GM12878 (cell line): ENCODE measurements around the gene CSDE1. TPM values are rescaled to one million over a fixed set of nuclear protein-coding genes. Genes with fewer than 3 reads are reported as not detected.

Source experiments
- ATAC-seq: fragments of 200-7000 bp; cut with Tn5 transposase; 3 replicates; pipeline ENCODE4 v1.9.1; 2020; ENCODE audit warnings: mild to moderate bottlenecking, moderate library complexity
- BruUV-seq: library from RNA; stranded (reverse); fragments of 400-500 nt; replicated peaks from 2 replicates; lab custom pipeline; 2021; lab: Mats Ljungman, UMichigan
- CTCF ChIA-PET: fragments of 300-600 bp; sonication (Branson Sonifier 250); formaldehyde crosslinking; extraction: SDS; loops from one replicate; lab custom pipeline; 2021; ENCODE audit warnings: inconsistent platforms; lab: Yijun Ruan, JAX
- POLR2A ChIA-PET: fragments of 350-600 bp; formaldehyde crosslinking; extraction: SDS; loops from one replicate; lab custom pipeline; 2021; ENCODE audit warnings: inconsistent platforms; lab: Charles Lee
- RAD21 ChIA-PET: fragments of 300-600 bp; sonication (Branson Sonifier 250); formaldehyde crosslinking; loops from one replicate; lab custom pipeline; 2023; ENCODE audit warnings: antibody characterized with exemption; ENCODE audit not compliant: unreplicated experiment; lab: Charles Lee
- SMC1A ChIA-PET: fragments of 300-600 bp; sonication (Branson Sonifier 250); formaldehyde crosslinking; loops from one replicate; lab custom pipeline; 2023; ENCODE audit not compliant: unreplicated experiment, uncharacterized antibody; lab: Charles Lee
- DNase-seq: peaks from one replicate; pipeline ENCODE4 v3.0.0-alpha.2; 2011; ENCODE audit warnings: low read depth, low spot score
- FAIRE-seq: peaks from 3 replicates; lab custom pipeline; 2011; peaks lifted over from hg19 to GRCh38; lab: Jason Lieb, UNC
- H2AFZ ChIP-seq: 2 replicates; pipeline ENCODE4 v1.6.0; 2011; ENCODE audit warnings: low read depth, low read length, control low read depth; ENCODE audit not compliant: control insufficient read depth
- H3K27ac ChIP-seq: 2 replicates; pipeline ENCODE4 v1.5.1; 2011; ENCODE audit warnings: control low read depth; ENCODE audit not compliant: control insufficient read depth, insufficient read depth
- H3K27me3 ChIP-seq, 2 experiments: replicated peaks in 1 of 2; 2 replicates each; pipeline versions ENCODE4 v1.6.0 to v1.6.1; 2011; ENCODE audit warnings: low read length in 1 of 2; ENCODE audit not compliant: control insufficient read depth in 2 of 2, insufficient read depth in 2 of 2
- H3K36me3 ChIP-seq, 2 experiments: 2 replicates each; pipeline ENCODE4 v1.5.1; 2011; ENCODE audit warnings: low read length in 1 of 2; ENCODE audit not compliant: control insufficient read depth in 2 of 2, insufficient read depth in 2 of 2
- H3K4me1 ChIP-seq: 2 replicates; pipeline ENCODE4 v1.6.1; 2011; ENCODE audit warnings: mild to moderate bottlenecking, low read length, moderate library complexity, mixed read lengths; ENCODE audit not compliant: control insufficient read depth, insufficient read depth
- H3K4me2 ChIP-seq: 2 replicates; pipeline ENCODE4 v1.6.0; 2011; ENCODE audit warnings: control low read depth; ENCODE audit not compliant: control insufficient read depth, insufficient read depth
- H3K4me3 ChIP-seq: fragments of 200-600 bp; sonication (generic); 2 replicates; pipeline ENCODE4 v1.5.1; 2016
- H3K79me2 ChIP-seq: 2 replicates; pipeline ENCODE4 v1.6.0; 2011; ENCODE audit warnings: low read length; ENCODE audit not compliant: control insufficient read depth, insufficient read depth
- H3K9ac ChIP-seq: 2 replicates; pipeline ENCODE4 v1.8.0; 2011; ENCODE audit warnings: low read length, control low read depth, mixed read lengths; ENCODE audit not compliant: control insufficient read depth, insufficient read depth
- H3K9me3 ChIP-seq: replicated peaks from 3 replicates; pipeline ENCODE4 v1.5.1; 2011; ENCODE audit warnings: mild to moderate bottlenecking, low read length; ENCODE audit not compliant: control insufficient read depth, insufficient read depth
- H4K20me1 ChIP-seq: 2 replicates; pipeline ENCODE4 v1.6.0; 2011; ENCODE audit not compliant: control insufficient read depth, insufficient read depth
- CBFB ChIP-seq: IDR thresholded peaks from 2 replicates; pipeline ENCODE4 v1.6.1; 2016; ENCODE audit warnings: antibody characterized with exemption, low read depth
- FOXM1 ChIP-seq: IDR thresholded peaks from 2 replicates; pipeline ENCODE4 v1.6.1; 2012; ENCODE audit warnings: low read depth, mild to moderate bottlenecking, inconsistent platforms, low read length, moderate library complexity
- NFYA ChIP-seq: IDR thresholded peaks from 2 replicates; pipeline ENCODE4 v1.6.1; 2011; ENCODE audit warnings: low read depth, mild to moderate bottlenecking, low read length, improper control_type of control experiment, borderline replicate concordance
- RELB ChIP-seq: fragments of 450-650 bp; IDR thresholded peaks from 2 replicates; pipeline ENCODE4 v1.6.1; 2017; ENCODE audit warnings: low read depth, mild to moderate bottlenecking, moderate library complexity
- SREBF1 ChIP-seq: IDR thresholded peaks from 2 replicates; pipeline ENCODE4 v1.6.1; 2012; ENCODE audit warnings: mild to moderate bottlenecking, low read length
- SREBF2 ChIP-seq: IDR thresholded peaks from 2 replicates; pipeline ENCODE4 v1.6.1; 2012; ENCODE audit warnings: mild to moderate bottlenecking, low read length
- WGBS: methylation state at CpG from one replicate; pipeline ENCODE4 v1.1.6; 2016; ENCODE audit warnings: low lambda C conversion rate; ENCODE audit not compliant: insufficient replicate concordance, insufficient coverage; ENCODE audit errors: missing lambda C conversion rate; 5-methylcytosine and 5-hydroxymethylcytosine counted together
- in situ Hi-C: fragments of 300-500 bp; cut with MboI; formaldehyde crosslinking; loops from 9 replicates; pipeline ENCODE4 v1.14.3; 2018; ENCODE audit warnings: mixed read lengths
- intact Hi-C: fragments of 100-400 bp; cut with micrococcal nuclease; formaldehyde crosslinking; loops from one replicate; pipeline ENCODE4 v1.14.2; 2022; ENCODE audit not compliant: unreplicated experiment
- polyA plus RNA-seq, 11 experiments: library from polyadenylated mRNA; depleted of rRNA in 4 of 11; unstranded in 6 of 11; stranded (reverse) in 5 of 11; fragments of >200 nt; fragmentation: Nextera tagmentation in 4 of 11; fragmentation: Illumina TruSeq in 1 of 11; extraction: Ambion mirVana in 4 of 11; extraction: Trizol in 1 of 11; gene quantifications; 1 replicate in 1 of 11; 2 replicates in 10 of 11; pipeline versions ENCODE4 v1.2.1 to v1.2.3, GENCODE V29; 2011 to 2016; ENCODE audit warnings: inconsistent platforms in 2 of 11, missing spikeins in 2 of 11, low read depth in 1 of 11
- total RNA-seq, 4 experiments: library from RNA; depleted of rRNA in 3 of 4; stranded (reverse); fragments of >200 nt in 3 of 4; fragmentation: Illumina TruSeq in 1 of 4; extraction: Trizol in 1 of 4; gene quantifications; 2 replicates each; pipeline versions ENCODE4 v1.2.1 to v1.2.3, GENCODE V29; 2013 to 2021

CSDE1 gene
- total and polyA plus RNA-seq, 10 of the 15 experiments (the other 5 are each of a cell fraction or from before 2014, with no cell fraction given), result 130 to 390 (median 246) TPM

- Histone ChIP-seq H3K36me3 (peaks cover 4 to 55% of the 10 kb centered on the region in 2 experiments), H3K9ac (no peak overlapping the region), H3K9me3 (no peaks in the 10 kb centered on the region), H2AFZ (no peak overlapping the region), H3K4me1 (no peaks in the 10 kb centered on the region), H3K27me3 (no peaks in the 10 kb centered on the region), H4K20me1 (no peaks in the 10 kb centered on the region; the same call in 1 of the 2 replicates), H3K4me2 (no peak overlapping the region), H3K27ac (no peak overlapping the region), H3K4me3 (no peak overlapping the region), H3K79me2 (peaks cover 48% of the 10 kb centered on the region)
- ChIA-PET RAD21 (no interaction called here), CTCF (no interaction called here), POLR2A (no interaction called here), SMC1A (interaction anchor here (0.9 to 1.4 kb wide), 2 partner anchors 11 to 13 kb away, joined by 3 to 5 read pairs; no protein-coding TSS in a partner anchor)
- WGBS, result 93% methylated on average over 1 of the region's 1 CpG
- DNase-seq, result no peak
- no TSS peak for BruUV-seq
- intact Hi-C loops, result no loop called here
- TF ChIP-seq RELB, result no peak
- no peak for TF ChIP-seq SREBF2
- TF ChIP-seq CBFB, result no peak
- TF ChIP-seq NFYA, result no peak
- TF ChIP-seq SREBF1, result no peak
- no peak for TF ChIP-seq FOXM1
- no peak for ATAC-seq
- no peak for FAIRE-seq
- in situ Hi-C loops, result loop anchor here (25.0 kb wide), 1 partner anchor 1778 kb away; the partner anchor contains the start of gene SLC16A1
Measured at GRCh38 chr1:114740331-114740730, 17.5 kb downstream of the CSDE1 start.
